Measurements from ENCODE around the gene BORCS5. TPM values are rescaled to one million over a fixed set of nuclear protein-coding genes. Genes with fewer than 3 reads are reported as not detected.

Gene BORCS5
- total RNA-seq, 1 donor from 2014 or later: 14.4 TPM

DNA sequence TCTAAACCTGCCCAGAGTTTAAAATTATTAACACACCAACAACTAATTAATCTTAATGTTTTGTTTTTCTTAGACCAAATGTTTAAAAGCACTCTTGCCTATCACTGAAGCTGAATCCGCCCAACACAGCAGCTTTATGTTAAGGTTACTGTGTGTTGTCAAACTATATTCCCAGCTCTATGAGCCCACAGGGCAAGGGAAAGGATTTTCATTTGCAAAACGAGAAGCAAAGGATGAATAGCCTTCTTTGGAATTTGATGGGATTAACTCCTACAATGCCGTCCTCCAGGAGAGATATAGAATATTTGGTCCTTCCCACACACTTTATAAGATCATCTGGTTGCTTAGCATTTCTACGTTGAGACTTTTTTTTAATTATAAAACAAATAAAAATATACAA is 162.0 kb downstream of the BORCS5 start:
- no peaks in the 10 kb centered on the region for H3K9me3 Mint-ChIP-seq
- H3K27ac Mint-ChIP-seq: peak overlapping the region; percentile 82
- H3K36me3 Mint-ChIP-seq: peaks cover 58% of the 10 kb centered on the region
- TF ChIP-seq, protein P1, sequence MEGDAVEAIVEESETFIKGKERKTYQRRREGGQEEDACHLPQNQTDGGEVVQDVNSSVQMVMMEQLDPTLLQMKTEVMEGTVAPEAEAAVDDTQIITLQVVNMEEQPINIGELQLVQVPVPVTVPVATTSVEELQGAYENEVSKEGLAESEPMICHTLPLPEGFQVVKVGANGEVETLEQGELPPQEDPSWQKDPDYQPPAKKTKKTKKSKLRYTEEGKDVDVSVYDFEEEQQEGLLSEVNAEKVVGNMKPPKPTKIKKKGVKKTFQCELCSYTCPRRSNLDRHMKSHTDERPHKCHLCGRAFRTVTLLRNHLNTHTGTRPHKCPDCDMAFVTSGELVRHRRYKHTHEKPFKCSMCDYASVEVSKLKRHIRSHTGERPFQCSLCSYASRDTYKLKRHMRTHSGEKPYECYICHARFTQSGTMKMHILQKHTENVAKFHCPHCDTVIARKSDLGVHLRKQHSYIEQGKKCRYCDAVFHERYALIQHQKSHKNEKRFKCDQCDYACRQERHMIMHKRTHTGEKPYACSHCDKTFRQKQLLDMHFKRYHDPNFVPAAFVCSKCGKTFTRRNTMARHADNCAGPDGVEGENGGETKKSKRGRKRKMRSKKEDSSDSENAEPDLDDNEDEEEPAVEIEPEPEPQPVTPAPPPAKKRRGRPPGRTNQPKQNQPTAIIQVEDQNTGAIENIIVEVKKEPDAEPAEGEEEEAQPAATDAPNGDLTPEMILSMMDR (conservative IDR thresholded peaks at IDR 0.05): no peak
- peaks cover 13% of the 10 kb centered on the region for H3K4me1 Mint-ChIP-seq (ENCODE audit: unreplicated experiment)
- no peak overlapping the region for H3K4me3 Mint-ChIP-seq
- no peaks in the 10 kb centered on the region for H3K27me3 Mint-ChIP-seq
- no peak for DNase-seq (ENCODE audit: extremely low spot score, unreplicated experiment)

Other genes with a start within 250 kb of the BORCS5 start
- gene LRP6, start 90.0 kb upstream of the BORCS5 start, total RNA-seq (ENCODE audit: low replicate concordance): 57.7 and 64.0 TPM in 2 replicates
- gene MANSC1, start 6.8 kb upstream of the BORCS5 start, total RNA-seq (ENCODE audit: low replicate concordance): 16.8 and 77.1 TPM in 2 replicates
- gene DUSP16, start 205.8 kb downstream of the BORCS5 start, total RNA-seq (ENCODE audit: low replicate concordance): 52.1 and 240 TPM in 2 replicates